Body of pancreas (tissue), 4 donors: ENCODE data around the gene PNPLA6.

Source experiments
- POLR2A ChIP-seq, 3 donors: fragments of 450-650 bp; IDR thresholded peaks; one replicate each; pipeline ENCODE4 v1.6.1; 2016; ENCODE audit warnings: antibody characterized with exemption in 3 of 3, mild to moderate bottlenecking in 2 of 3
- TF ChIP-seq, protein P1 (sequence below), 7 experiments: fragments of 450-650 bp in 4 of 7; fragments of 200-600 bp in 3 of 7; sonication (generic) in 3 of 7; IDR thresholded peaks; one replicate each; pipeline ENCODE4 v1.5.1; 2016 to 2019; ENCODE audit warnings: antibody characterized with exemption in 7 of 7

DNA sequence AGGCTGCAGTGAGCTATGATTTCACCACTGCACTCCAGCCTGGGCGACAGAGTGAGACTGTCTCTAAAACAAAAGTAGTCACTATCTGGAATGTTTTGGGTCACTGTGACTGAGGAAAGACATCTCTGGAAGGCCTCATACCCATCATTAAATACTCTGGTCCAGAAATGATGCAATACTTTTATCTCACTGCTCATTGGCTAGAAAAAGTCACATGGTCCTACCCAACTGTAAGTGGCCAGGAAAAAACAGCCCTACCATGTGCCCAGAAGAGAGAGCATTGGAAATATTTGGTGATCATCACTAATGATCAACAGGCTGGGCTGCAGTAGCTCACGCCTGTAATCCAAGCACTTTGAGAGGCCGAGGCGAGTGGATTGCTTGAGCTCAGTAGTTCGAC is 29.8 kb downstream of the PNPLA6 start:
- no peak for TF ChIP-seq POLR2A (IDR thresholded peaks at IDR 0.05)
- TF ChIP-seq, protein P1, sequence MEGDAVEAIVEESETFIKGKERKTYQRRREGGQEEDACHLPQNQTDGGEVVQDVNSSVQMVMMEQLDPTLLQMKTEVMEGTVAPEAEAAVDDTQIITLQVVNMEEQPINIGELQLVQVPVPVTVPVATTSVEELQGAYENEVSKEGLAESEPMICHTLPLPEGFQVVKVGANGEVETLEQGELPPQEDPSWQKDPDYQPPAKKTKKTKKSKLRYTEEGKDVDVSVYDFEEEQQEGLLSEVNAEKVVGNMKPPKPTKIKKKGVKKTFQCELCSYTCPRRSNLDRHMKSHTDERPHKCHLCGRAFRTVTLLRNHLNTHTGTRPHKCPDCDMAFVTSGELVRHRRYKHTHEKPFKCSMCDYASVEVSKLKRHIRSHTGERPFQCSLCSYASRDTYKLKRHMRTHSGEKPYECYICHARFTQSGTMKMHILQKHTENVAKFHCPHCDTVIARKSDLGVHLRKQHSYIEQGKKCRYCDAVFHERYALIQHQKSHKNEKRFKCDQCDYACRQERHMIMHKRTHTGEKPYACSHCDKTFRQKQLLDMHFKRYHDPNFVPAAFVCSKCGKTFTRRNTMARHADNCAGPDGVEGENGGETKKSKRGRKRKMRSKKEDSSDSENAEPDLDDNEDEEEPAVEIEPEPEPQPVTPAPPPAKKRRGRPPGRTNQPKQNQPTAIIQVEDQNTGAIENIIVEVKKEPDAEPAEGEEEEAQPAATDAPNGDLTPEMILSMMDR (IDR thresholded peaks at IDR 0.05), result no peak
